ENCODE results near the gene RNF180. TPM values are rescaled to one million over a fixed set of nuclear protein-coding genes. Genes with fewer than 3 reads are reported as not detected.
A peak's percentile ranks its signal among the peaks of the same experiment; 100 is the strongest.

Gene RNF180
- total RNA-seq, 1 experiment from 2014 or later = 5.4 TPM

- intact Hi-C loops (cut with micrococcal nuclease) = no loop called here
- H3K36me3 ChIP-seq (ENCODE audit: low read depth, low read length) = no peaks in the 10 kb centered on the region
- no peaks in the 10 kb centered on the region for H3F3A ChIP-seq (ENCODE audit: low read length, unreplicated experiment)
- H3K4me1 ChIP-seq (ENCODE audit: insufficient read depth, low read length) = no peaks in the 10 kb centered on the region
- H3K4me2 ChIP-seq (ENCODE audit: low read length) = no peak overlapping the region
- H3K79me2 ChIP-seq (ENCODE audit: low read length) = no peaks in the 10 kb centered on the region
- no peak overlapping the region for H3K4me3 ChIP-seq (ENCODE audit: low read length)
- H3K9me2 ChIP-seq (replicated peaks; ENCODE audit: low read length) = no peaks in the 10 kb centered on the region
- DNase-seq (no peak), ATAC-seq (no peak)
- CTCF ChIA-PET = no interaction called here
- no peak overlapping the region for H2AFZ ChIP-seq (ENCODE audit: low read length)
- H3K27me3 ChIP-seq (ENCODE audit: low read length) = no peaks in the 10 kb centered on the region
- TF ChIP-seq CTCF (conservative IDR thresholded peaks at IDR 0.05; ENCODE audit: low read depth, low read length) = no peak
- TF ChIP-seq EZH2 (IDR thresholded peaks at IDR 0.05; ENCODE audit: low read length, unreplicated experiment) = no peak
- no peak for TF ChIP-seq EZH2phosphoT487 (IDR thresholded peaks at IDR 0.05; ENCODE audit: borderline replicate concordance, low read length)
- H3K27ac ChIP-seq (ENCODE audit: low read length) = no peak overlapping the region
- BruUV-seq (replicated peaks) = no TSS peak
- no peak overlapping the region for H3K9ac ChIP-seq (ENCODE audit: low read length)
- POLR2A ChIA-PET (ENCODE audit: unreplicated experiment) = no interaction called here
- no peaks in the 10 kb centered on the region for H4K20me1 ChIP-seq (ENCODE audit: low read length)
- no peaks in the 10 kb centered on the region for H3K9me3 ChIP-seq (ENCODE audit: low read length)
These were observed 168.2 kb downstream of the RNF180 start for GRCh38 chr5:64333886-64334285.

GRCh38 chr5:64339769-64340168 lies 174.1 kb downstream of the RNF180 start:
- Histone ChIP-seq H3K9ac (ENCODE audit: low read length) (no peak overlapping the region), H3K27me3 (ENCODE audit: low read length) (no peaks in the 10 kb centered on the region), H3K27ac (ENCODE audit: low read length) (no peak overlapping the region), H3K9me3 (ENCODE audit: low read length) (no peaks in the 10 kb centered on the region), H3K36me3 (ENCODE audit: low read depth, low read length) (no peaks in the 10 kb centered on the region), H3K4me3 (ENCODE audit: low read length) (no peak overlapping the region), H2AFZ (ENCODE audit: low read length) (no peak overlapping the region), H4K20me1 (ENCODE audit: low read length) (no peaks in the 10 kb centered on the region), H3F3A (ENCODE audit: low read length, unreplicated experiment) (no peaks in the 10 kb centered on the region), H3K4me2 (ENCODE audit: low read length) (no peak overlapping the region), H3K4me1 (ENCODE audit: insufficient read depth, low read length) (peaks cover 12% of the 10 kb centered on the region), H3K79me2 (ENCODE audit: low read length) (no peaks in the 10 kb centered on the region), H3K9me2 (replicated peaks; ENCODE audit: low read length) (no peaks in the 10 kb centered on the region)
- ATAC-seq = no peak
- no TSS peak for BruUV-seq (replicated peaks)
- ChIA-PET POLR2A (ENCODE audit: unreplicated experiment) (no interaction called here), CTCF (interaction anchor here (0.7 kb wide), 1 partner anchor 253 kb away, joined by 3 read pairs; no protein-coding TSS in a partner anchor)
- intact Hi-C loops (cut with micrococcal nuclease) = no loop called here
- TF ChIP-seq EZH2 (IDR thresholded peaks at IDR 0.05; ENCODE audit: low read length, unreplicated experiment) (no peak), EZH2phosphoT487 (IDR thresholded peaks at IDR 0.05; ENCODE audit: borderline replicate concordance, low read length) (no peak), CTCF (conservative IDR thresholded peaks at IDR 0.05; ENCODE audit: low read depth, low read length) (no peak)
- peak; percentile 28 for DNase-seq

- H3K9ac ChIP-seq (ENCODE audit: low read length) = no peak overlapping the region
- no peaks in the 10 kb centered on the region for H3F3A ChIP-seq (ENCODE audit: low read length, unreplicated experiment)
- CTCF ChIA-PET = interaction anchor here (0.7 kb wide), 1 partner anchor 253 kb away, joined by 3 read pairs; no protein-coding TSS in a partner anchor
- no peak overlapping the region for H2AFZ ChIP-seq (ENCODE audit: low read length)
- H3K9me3 ChIP-seq (ENCODE audit: low read length) = no peaks in the 10 kb centered on the region
- H3K9me2 ChIP-seq (replicated peaks; ENCODE audit: low read length) = no peaks in the 10 kb centered on the region
- no peak overlapping the region for H3K4me3 ChIP-seq (ENCODE audit: low read length)
- ATAC-seq (no peak), DNase-seq (no peak)
- H3K4me2 ChIP-seq (ENCODE audit: low read length) = no peak overlapping the region
- H3K27me3 ChIP-seq (ENCODE audit: low read length) = no peaks in the 10 kb centered on the region
- BruUV-seq (replicated peaks) = no TSS peak
- no peak overlapping the region for H3K27ac ChIP-seq (ENCODE audit: low read length)
- no peak for TF ChIP-seq EZH2phosphoT487 (IDR thresholded peaks at IDR 0.05; ENCODE audit: borderline replicate concordance, low read length)
- no peak for TF ChIP-seq EZH2 (IDR thresholded peaks at IDR 0.05; ENCODE audit: low read length, unreplicated experiment)
- TF ChIP-seq CTCF (conservative IDR thresholded peaks at IDR 0.05; ENCODE audit: low read depth, low read length) = no peak
- no peaks in the 10 kb centered on the region for H3K36me3 ChIP-seq (ENCODE audit: low read depth, low read length)
- intact Hi-C loops (cut with micrococcal nuclease) = no loop called here
- H3K4me1 ChIP-seq (ENCODE audit: insufficient read depth, low read length) = peaks cover 12% of the 10 kb centered on the region
- H3K79me2 ChIP-seq (ENCODE audit: low read length) = no peaks in the 10 kb centered on the region
- H4K20me1 ChIP-seq (ENCODE audit: low read length) = no peaks in the 10 kb centered on the region
- POLR2A ChIA-PET (ENCODE audit: unreplicated experiment) = no interaction called here
These were observed 174.7 kb downstream of the RNF180 start for GRCh38 chr5:64340293-64340692.

Data from PC-3 (cell line).